ENCODE data around the gene HECTD3.
"Not testable (repeated sequence)": the region's sequence is repeated elsewhere in the genome, so short reads cannot be mapped to it uniquely, and the experiment has no call there.

The HECTD3 gene

DNA sequence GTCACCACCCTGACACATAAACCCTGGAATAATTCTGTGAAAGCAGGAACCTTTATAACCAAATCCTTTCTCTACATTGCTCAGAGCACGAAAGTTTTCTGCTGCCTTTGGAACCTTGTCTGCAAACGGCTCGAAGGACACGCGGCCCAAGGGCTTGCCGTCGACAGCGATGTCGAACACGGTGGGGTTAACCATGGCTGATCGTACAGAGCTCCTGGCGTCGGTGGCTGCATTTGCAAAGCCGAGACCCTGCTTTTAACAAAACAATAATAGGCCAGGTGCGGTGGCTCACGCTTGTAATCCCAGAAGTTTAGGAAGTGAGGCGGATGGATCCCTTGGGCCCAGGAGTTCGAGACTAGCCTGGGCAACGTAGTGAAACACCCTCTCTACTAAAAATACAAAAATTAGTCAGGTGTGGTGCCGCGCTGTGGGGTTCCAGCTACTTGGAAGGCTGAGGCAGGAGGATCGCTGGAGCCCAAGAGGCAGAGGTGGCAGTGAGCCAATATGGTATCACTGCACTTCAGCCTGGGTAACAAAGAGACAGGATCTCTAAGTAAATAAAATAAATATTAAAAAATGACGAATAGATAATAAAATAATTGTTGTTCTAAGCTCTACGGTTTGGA is 22.5 kb downstream of the HECTD3 start:
- no peak for DNase-seq (ENCODE audit: low read depth)

DNA sequence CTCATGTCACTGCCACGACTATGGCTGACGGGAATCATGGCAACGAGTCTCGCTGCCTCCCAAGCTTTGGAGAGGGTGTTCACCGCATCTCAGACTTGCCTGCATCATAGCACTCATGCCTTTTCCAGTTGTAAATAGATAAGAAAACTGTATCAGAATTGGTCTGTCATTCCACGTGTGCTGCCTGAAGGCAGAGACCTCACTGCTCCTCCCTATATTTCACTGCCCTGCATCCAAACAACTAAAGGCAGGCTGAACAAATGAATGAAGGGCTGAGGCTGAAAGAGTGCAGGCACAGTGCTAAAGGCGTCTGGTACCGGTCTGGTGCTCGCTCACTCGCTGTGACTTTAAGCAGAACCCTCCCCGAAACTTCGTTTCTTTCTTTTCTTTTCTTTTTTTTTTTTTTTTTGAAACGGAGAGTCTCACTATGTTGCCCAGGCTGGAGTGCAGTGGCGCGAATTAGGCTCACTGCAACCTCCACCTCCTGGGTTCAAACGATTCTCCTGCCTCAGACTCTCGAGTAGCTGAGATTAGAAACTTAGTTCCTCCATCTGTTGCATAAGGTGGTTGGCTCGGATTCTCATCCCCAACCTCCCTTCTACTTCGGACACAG is 25.3 kb downstream of the HECTD3 start:
- DNase-seq (ENCODE audit: low read depth), result no peak

DNA sequence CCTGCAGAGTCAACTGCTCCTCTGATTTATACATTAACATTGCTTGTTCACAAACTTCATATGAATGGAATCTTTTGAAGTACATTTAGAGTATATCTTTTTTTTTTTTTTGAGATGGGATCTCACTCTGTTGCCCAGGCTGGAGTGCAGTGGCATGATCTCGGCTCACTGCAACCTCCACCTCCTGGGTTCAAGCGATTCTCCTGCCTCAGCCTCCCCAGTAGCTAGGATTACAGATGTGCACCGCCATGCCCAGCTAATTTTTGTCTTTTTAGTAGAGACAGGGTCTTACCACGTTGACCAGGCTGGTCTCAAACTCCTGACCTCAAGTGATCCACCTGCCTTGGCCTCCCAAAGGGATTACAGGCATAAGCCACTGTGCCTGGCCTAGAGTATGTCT is 33.8 kb downstream of the HECTD3 start:
- not testable (repeated sequence) for DNase-seq (ENCODE audit: low read depth)

DNA sequence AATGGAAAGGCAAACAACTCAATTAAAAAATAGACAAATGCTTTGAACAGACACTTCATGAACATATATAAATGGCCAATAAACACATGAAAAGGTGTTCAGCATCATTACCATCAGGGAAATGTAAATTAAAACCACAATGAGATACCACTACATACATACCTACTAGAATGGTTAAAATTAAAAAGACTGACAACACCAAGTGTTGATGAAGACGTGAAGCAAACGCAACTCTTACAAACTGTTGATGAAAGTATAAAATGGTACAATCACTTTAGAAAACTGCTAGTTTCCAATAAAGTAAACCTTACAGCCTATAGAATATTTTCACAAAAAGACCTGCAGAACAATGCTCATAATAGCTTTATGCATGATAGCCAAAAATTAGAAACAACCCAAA is 34.9 kb downstream of the HECTD3 start:
- DNase-seq (ENCODE audit: low read depth), result no peak

DNA sequence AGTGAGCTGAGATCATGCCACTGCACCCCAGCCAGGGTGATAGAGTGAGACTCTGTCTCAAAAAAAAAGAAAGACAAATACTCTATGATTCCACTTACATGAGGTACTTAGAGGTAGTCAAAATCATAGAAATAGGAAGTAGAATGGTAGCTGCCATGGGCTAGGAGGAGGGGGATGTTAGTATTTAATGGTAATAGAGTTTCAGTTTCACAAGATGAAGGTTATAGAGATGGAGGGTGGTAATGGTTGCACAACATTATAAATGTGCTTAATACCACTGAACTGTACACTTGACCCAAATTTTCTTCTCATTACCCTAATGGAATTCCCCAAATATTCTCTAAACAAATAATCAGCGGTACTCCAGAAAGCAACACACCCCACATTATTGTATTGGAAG is 37.5 kb downstream of the HECTD3 start:
- DNase-seq (ENCODE audit: low read depth), result no peak

DNA sequence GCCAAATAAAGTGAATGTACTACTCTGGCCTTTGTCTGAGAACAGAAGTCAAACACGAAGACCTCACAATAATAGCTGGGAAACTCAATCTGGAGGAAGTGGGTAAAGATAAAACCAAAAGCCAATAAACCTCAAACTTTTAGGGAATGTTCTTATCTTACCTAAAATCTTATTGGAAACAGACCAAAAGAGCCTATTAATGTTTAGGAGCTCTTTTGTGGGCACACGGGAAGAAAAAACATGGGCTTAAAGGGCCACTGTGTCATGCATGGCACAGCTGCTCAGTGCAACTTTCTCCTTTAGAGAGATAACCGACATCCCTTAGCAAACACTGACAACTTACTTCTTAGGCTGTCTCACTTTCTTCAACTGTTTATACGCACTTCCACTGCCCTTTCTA is 40.8 kb downstream of the HECTD3 start:
- DNase-seq (ENCODE audit: low read depth), result no peak

DNA sequence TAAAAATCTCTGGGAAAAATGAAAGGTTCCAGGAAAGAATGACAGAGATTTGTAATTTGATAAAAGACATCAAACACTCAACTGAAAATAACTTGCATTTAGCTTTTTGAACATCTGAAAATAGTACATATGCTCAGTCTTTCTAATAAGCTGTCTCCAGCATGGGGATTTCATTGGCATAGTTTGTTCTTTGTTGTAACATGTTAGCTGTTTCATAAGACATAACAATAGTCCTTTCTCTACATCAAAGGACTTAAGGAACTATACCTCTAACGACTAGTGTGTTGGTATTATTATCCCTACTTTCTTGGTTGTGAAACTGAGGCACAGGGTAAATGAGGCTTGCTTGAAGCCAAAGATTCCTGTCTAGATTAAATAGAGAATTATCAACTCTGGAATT is 46.7 kb downstream of the HECTD3 start:
- no peak for DNase-seq (ENCODE audit: low read depth)

DNA sequence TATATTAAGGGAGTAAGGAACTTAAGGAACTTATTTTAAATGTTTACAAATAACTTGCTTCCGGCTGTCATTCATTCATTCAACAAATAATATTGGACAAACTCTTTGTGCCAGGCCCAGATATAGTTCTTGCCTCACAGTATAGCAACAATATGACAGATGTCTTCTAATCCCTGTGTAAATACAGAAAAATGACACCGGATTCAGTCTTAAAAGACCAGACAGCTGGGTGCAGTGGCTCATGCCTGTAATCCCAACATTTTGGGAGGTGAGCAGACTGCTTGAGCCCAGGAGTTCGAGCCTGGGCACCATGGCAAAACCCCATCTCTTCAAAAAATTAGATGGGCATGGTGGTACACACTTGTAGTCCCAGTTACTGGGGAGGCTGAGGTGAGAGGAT is 48.4 kb downstream of the HECTD3 start:
- DNase-seq (ENCODE audit: low read depth), result no peak

DNA sequence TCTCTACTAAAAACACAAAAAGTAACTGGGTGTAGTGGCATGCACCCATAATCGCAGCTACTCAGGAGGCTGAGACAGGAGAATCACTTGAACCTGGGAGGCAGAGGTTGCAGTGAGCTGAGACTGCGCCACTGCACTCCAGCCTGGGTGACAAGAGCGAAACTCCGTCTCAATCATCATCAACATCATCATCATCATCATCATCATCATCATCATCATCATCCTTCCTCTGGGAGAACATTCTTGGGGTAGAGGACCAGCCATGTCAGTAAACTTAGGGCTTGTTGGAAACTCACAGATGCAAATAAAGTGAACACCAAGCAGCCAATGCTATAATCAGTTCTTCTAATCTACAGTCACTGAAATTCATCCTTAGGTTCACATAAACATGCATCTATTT is 49.1 kb downstream of the HECTD3 start:
- not testable (repeated sequence) for DNase-seq (ENCODE audit: low read depth)

DNA sequence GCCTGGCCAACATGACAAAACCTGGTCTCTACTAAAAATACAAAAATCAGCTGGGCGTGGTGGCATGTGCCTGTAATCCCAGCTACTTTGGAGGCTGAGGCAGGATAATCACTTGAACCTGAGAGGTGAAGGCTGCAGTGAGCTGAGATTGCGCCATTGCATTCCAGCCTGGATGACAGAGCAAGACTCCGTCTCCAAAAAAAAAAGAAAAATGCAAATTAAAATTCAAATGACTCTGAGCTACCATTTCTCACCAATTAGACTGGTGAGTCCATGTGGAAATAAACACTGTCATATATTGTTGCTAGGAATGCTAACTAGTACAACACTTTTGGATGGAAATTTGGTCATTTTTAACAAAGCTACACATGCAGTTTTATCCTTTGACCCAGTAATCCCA is 53.6 kb downstream of the HECTD3 start:
- DNase-seq (ENCODE audit: low read depth), result not testable (repeated sequence)

DNA sequence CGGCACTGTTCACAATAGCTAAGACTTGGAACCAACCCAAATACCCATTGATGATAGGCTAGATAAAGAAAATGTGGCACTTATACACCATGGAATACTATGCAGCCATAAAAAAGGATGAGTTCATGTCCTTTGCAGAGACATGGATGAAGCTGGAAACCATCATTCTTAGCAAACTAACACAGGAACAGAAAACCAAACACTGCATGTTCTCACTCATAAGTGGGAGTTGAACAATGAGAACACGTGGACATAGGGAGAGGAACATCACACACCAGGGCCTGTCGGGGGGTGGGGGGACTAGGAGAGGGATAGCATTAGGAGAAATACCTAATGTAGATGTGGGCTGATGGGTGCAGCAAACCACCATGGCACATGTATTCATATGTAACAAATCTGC is 55.0 kb downstream of the HECTD3 start:
- DNase-seq (ENCODE audit: low read depth), result not testable (repeated sequence)
